MM.1S (cell line): Measurements from ENCODE around the gene AMIGO3.

ENCODE experiments used
- DNase-seq: peaks from one replicate; pipeline ENCODE4 v3.0.0-alpha.2; 2015
- H2AFZ ChIP-seq: fragments of 300-600 bp; sonication (generic); 2 replicates; pipeline ENCODE4 v1.6.0; 2016; ENCODE audit warnings: antibody characterized with exemption, low read length
- H3F3A ChIP-seq: fragments of 300-600 bp; sonication (generic); 2 replicates; pipeline ENCODE4 v1.6.1; 2016; ENCODE audit warnings: mild to moderate bottlenecking, antibody characterized with exemption, low read length, moderate library complexity, mixed read lengths; ENCODE audit not compliant: insufficient read depth
- H3K27ac ChIP-seq: fragments of 300-600 bp; sonication (generic); 2 replicates; pipeline ENCODE4 v1.5.1; 2016; ENCODE audit warnings: mild to moderate bottlenecking, low read length
- H3K27me3 ChIP-seq: fragments of 300-600 bp; sonication (generic); replicated peaks from 2 replicates; pipeline ENCODE4 v1.6.0; 2016; ENCODE audit warnings: low read length; ENCODE audit not compliant: insufficient read depth
- H3K36me3 ChIP-seq: fragments of 300-600 bp; sonication (generic); replicated peaks from 2 replicates; pipeline ENCODE4 v1.6.1; 2016; ENCODE audit warnings: mild to moderate bottlenecking, low read length, mixed read lengths; ENCODE audit not compliant: insufficient read depth
- H3K4me1 ChIP-seq: fragments of 300-600 bp; sonication (generic); 2 replicates; pipeline ENCODE4 v1.6.1; 2016; ENCODE audit warnings: low read length, mixed read lengths
- H3K4me2 ChIP-seq: fragments of 300-600 bp; sonication (generic); 2 replicates; pipeline ENCODE4 v1.6.0; 2016; ENCODE audit warnings: low read depth, low read length
- H3K4me3 ChIP-seq: fragments of 300-600 bp; sonication (generic); 2 replicates; pipeline ENCODE4 v1.5.1; 2016; ENCODE audit warnings: low read length, mixed read lengths
- H3K79me2 ChIP-seq: fragments of 300-600 bp; sonication (generic); 2 replicates; pipeline ENCODE4 v1.6.1; 2016; ENCODE audit warnings: mixed run types, low read length, mixed read lengths
- H3K9ac ChIP-seq: fragments of 300-600 bp; sonication (generic); 2 replicates; pipeline ENCODE4 v1.6.1; 2016; ENCODE audit warnings: low read length, mixed read lengths
- H3K9me2 ChIP-seq: fragments of 300-600 bp; sonication (generic); replicated peaks from 2 replicates; pipeline ENCODE4 v1.6.1; 2016; ENCODE audit warnings: mild to moderate bottlenecking, low read length, mixed read lengths; ENCODE audit not compliant: insufficient read depth
- H3K9me3 ChIP-seq: fragments of 300-600 bp; sonication (generic); replicated peaks from 2 replicates; pipeline ENCODE4 v1.6.1; 2016; ENCODE audit warnings: mild to moderate bottlenecking, low read length, mixed read lengths; ENCODE audit not compliant: insufficient read depth
- H4K20me1 ChIP-seq: fragments of 300-600 bp; sonication (generic); 2 replicates; pipeline ENCODE4 v1.6.1; 2016; ENCODE audit warnings: mild to moderate bottlenecking, low read length, moderate library complexity, mixed read lengths; ENCODE audit not compliant: insufficient read depth
- EZH2 ChIP-seq: fragments of 300-600 bp; sonication (generic); optimal IDR thresholded peaks from 2 replicates; pipeline ENCODE3; 2017; ENCODE audit warnings: low read depth, mild to moderate bottlenecking, antibody characterized with exemption, low read length, mixed read lengths
- EZH2phosphoT487 ChIP-seq: fragments of 300-600 bp; sonication (generic); IDR thresholded peaks from 2 replicates; pipeline ENCODE4 v1.6.1; 2018; ENCODE audit warnings: antibody characterized with exemption, low read length
- TF ChIP-seq, protein P1 (sequence below): fragments of 300-600 bp; sonication (generic); IDR thresholded peaks from 2 replicates; pipeline ENCODE4 v1.5.1; 2016; ENCODE audit warnings: antibody characterized with exemption, low read length, mixed read lengths

Gene AMIGO3

DNA sequence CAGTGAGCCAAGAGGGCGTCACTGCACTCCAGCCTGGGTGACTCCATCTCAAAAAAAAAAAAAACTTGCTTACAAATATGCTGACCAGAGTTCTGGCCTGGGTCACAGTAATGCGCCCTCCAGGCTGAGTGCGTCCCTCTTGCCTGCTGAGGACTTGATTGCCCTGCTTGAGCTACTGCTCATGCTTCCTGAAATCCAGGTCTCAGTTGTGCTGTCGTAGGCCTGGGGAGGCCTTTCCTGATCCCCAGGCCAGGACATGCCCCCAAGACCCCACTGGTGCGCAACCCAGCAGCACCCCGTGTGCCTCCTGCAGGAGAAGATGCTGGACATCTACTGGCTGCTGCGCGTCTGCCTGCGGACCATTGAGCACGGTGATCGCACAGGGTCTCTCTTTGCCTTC lies 7.3 kb downstream of the AMIGO3 start:
- Histone ChIP-seq H3K4me3 (no peak overlapping the region), H3F3A (no peaks in the 10 kb centered on the region), H3K4me1 (no peaks in the 10 kb centered on the region), H3K9me3 (no peaks in the 10 kb centered on the region), H4K20me1 (no peaks in the 10 kb centered on the region), H3K9ac (no peak overlapping the region), H3K79me2 (no peaks in the 10 kb centered on the region), H3K9me2 (no peaks in the 10 kb centered on the region), H2AFZ (no peak overlapping the region), H3K27ac (no peak overlapping the region), H3K4me2 (no peak overlapping the region), H3K36me3 (no peaks in the 10 kb centered on the region), H3K27me3 (no peaks in the 10 kb centered on the region)
- TF ChIP-seq EZH2phosphoT487: no peak
- TF ChIP-seq EZH2: no peak
- TF ChIP-seq, protein P1, sequence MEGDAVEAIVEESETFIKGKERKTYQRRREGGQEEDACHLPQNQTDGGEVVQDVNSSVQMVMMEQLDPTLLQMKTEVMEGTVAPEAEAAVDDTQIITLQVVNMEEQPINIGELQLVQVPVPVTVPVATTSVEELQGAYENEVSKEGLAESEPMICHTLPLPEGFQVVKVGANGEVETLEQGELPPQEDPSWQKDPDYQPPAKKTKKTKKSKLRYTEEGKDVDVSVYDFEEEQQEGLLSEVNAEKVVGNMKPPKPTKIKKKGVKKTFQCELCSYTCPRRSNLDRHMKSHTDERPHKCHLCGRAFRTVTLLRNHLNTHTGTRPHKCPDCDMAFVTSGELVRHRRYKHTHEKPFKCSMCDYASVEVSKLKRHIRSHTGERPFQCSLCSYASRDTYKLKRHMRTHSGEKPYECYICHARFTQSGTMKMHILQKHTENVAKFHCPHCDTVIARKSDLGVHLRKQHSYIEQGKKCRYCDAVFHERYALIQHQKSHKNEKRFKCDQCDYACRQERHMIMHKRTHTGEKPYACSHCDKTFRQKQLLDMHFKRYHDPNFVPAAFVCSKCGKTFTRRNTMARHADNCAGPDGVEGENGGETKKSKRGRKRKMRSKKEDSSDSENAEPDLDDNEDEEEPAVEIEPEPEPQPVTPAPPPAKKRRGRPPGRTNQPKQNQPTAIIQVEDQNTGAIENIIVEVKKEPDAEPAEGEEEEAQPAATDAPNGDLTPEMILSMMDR: no peak
- no peak for DNase-seq

DNA sequence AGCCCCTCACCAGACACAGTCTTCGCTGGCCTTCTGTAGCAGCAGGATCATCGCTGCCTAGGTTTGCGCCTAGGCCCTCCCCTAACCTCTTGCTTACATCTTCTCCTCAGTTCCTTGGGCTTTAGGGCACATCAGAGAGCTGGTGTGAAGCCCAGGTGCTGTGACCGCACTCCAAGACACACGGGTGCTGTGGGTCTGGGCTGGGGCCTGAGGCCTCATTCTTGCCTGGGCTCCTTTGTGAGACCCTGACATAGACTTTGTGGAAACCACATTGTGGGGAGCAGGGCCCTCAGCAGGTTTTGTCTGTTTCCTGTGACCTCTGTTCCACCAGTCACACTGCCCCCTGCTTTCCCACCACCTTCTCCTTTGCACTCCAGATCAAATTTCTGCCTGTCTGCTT lies 8.0 kb downstream of the AMIGO3 start:
- no peaks in the 10 kb centered on the region for H3K36me3 ChIP-seq

DNA sequence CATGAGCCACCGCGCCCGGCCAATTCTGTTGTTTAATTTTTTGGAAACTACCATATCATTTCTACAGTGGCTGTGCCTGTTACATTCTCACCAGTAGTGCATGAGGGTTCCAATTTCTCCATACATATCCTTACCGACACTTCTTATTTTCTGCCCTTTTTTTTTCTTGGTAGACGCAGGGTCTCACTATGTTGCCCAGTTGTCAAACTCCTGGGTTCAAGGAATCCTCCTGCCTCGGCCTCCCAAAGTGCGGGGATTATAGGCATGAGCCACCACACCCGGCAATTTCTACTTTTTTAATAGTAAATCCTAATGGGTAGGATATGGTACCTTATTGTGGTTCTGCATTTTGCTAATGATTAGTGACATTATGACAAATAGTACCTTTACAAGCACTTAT lies 9.6 kb downstream of the AMIGO3 start:
- no peaks in the 10 kb centered on the region for H3K4me1 ChIP-seq

More for the DNA sequence above, 8.0 kb downstream of the AMIGO3 start:
- Histone ChIP-seq H3K9ac (no peak overlapping the region), H3K9me3 (no peaks in the 10 kb centered on the region), H3K79me2 (no peaks in the 10 kb centered on the region), H3K4me3 (no peak overlapping the region), H3K4me2 (no peak overlapping the region), H4K20me1 (no peaks in the 10 kb centered on the region), H3F3A (no peaks in the 10 kb centered on the region), H3K4me1 (no peaks in the 10 kb centered on the region), H3K27ac (no peak overlapping the region), H2AFZ (no peak overlapping the region), H3K9me2 (no peaks in the 10 kb centered on the region), H3K27me3 (no peaks in the 10 kb centered on the region)
- DNase-seq: no peak
- TF ChIP-seq, protein P1: no peak
- TF ChIP-seq EZH2: no peak
- TF ChIP-seq EZH2phosphoT487: no peak

More for the DNA sequence above, 9.6 kb downstream of the AMIGO3 start:
- H3K36me3 ChIP-seq: no peaks in the 10 kb centered on the region
- no peaks in the 10 kb centered on the region for H3K79me2 ChIP-seq
- no peak overlapping the region for H3K27ac ChIP-seq
- no peaks in the 10 kb centered on the region for H3F3A ChIP-seq
- H3K4me2 ChIP-seq: no peak overlapping the region
- DNase-seq: no peak
- TF ChIP-seq EZH2phosphoT487 (no peak), EZH2 (no peak)
- TF ChIP-seq, protein P1: no peak
- H3K9me2 ChIP-seq: no peaks in the 10 kb centered on the region
- H3K27me3 ChIP-seq: no peaks in the 10 kb centered on the region
- H3K4me3 ChIP-seq: no peak overlapping the region
- no peaks in the 10 kb centered on the region for H3K9me3 ChIP-seq
- no peaks in the 10 kb centered on the region for H4K20me1 ChIP-seq
- H2AFZ ChIP-seq: no peak overlapping the region
- H3K9ac ChIP-seq: no peak overlapping the region
